MCF 10A (cell line): ENCODE results near the gene CLPTM1. TPM values are rescaled to one million over a fixed set of nuclear protein-coding genes. Genes with fewer than 3 reads are reported as not detected.

Experiments used
- BruUV-seq: library from RNA; stranded (reverse); fragments of 400-500 nt; replicated peaks from 2 replicates; lab custom pipeline; 2021; lab: Mats Ljungman, UMichigan
- CTCF ChIA-PET: fragments of 300-600 bp; sonication (Branson Sonifier 250); formaldehyde crosslinking; extraction: SDS; loops from one replicate; lab custom pipeline; 2021; ENCODE audit warnings: antibody characterized with exemption, inconsistent platforms; lab: Yijun Ruan, JAX
- POLR2A ChIA-PET: fragments of 300-600, 350-650 bp; sonication (Branson Sonifier 250); formaldehyde crosslinking; extraction: SDS; loops from one replicate; lab custom pipeline; 2020; ENCODE audit warnings: antibody characterized with exemption, inconsistent platforms; lab: Yijun Ruan, JAX
- DNase-seq: peaks from one replicate; pipeline ENCODE4 v3.0.0-alpha.2; 2018; ENCODE audit not compliant: unreplicated experiment
- H3K27ac Mint-ChIP-seq: one replicate; pipeline ENCODE4 v1.8.0; 2022; ENCODE audit warnings: mild to moderate bottlenecking, low read depth, mixed read lengths; ENCODE audit not compliant: unreplicated experiment
- H3K27me3 Mint-ChIP-seq: one replicate; pipeline ENCODE4 v1.8.0; 2022; ENCODE audit warnings: mixed read lengths; ENCODE audit not compliant: insufficient read depth, unreplicated experiment
- H3K36me3 Mint-ChIP-seq: one replicate; pipeline ENCODE4 v1.8.0; 2022; ENCODE audit warnings: mild to moderate bottlenecking, moderate library complexity, mixed read lengths; ENCODE audit not compliant: insufficient read depth, unreplicated experiment
- H3K4me1 Mint-ChIP-seq: one replicate; pipeline ENCODE4 v1.8.0; 2022; ENCODE audit warnings: mixed read lengths; ENCODE audit not compliant: insufficient read depth, unreplicated experiment
- H3K4me3 Mint-ChIP-seq: one replicate; pipeline ENCODE4 v1.8.0; 2022; ENCODE audit warnings: mild to moderate bottlenecking, moderate library complexity, mixed read lengths; ENCODE audit not compliant: unreplicated experiment
- H3K9me3 Mint-ChIP-seq: one replicate; pipeline ENCODE4 v1.8.0; 2022; ENCODE audit warnings: mixed read lengths; ENCODE audit not compliant: unreplicated experiment
- intact Hi-C: fragments of 100-400 bp; cut with micrococcal nuclease; formaldehyde crosslinking; loops from 2 replicates; pipeline ENCODE4 v1.14.1; 2022
- total RNA-seq: library from RNA; stranded (reverse); gene quantifications from 2 replicates; pipeline ENCODE4 v1.2.3, GENCODE V29; 2022
- TF ChIP-seq, protein P1 (sequence below): fragments of 200-600 bp; IDR thresholded peaks from one replicate; pipeline ENCODE4 v1.8.0; 2022; ENCODE audit warnings: antibody characterized with exemption, mild to moderate bottlenecking; ENCODE audit not compliant: unreplicated experiment

Gene CLPTM1
- total RNA-seq, 1 experiment from 2014 or later, result 101 TPM

DNA sequence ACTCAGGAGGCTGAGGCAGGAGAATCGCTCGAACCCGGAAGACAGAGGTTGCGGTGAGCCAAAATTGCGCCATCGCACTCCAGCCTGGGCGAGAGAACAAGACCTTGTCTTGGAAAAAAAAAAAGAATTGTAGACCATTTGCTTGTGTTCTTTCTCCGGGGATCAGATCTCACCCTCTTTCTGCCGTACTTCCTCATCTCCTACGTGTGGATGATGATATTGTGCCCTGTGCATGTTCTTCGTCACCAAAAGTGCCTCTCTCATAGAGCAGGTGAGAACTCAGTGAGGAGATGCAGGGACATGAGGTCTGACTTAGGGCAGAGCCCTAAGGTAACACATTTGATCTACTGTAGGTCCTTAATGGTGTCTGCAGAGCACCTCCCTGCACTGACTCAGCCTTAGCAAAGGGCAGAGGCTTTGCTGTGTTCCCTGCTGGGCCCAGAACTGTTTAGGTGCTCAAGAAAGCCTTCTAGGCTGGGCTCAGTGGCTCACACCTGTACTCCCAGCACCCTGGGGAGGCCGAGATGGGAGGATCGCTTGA, 8.1 kb upstream of the CLPTM1 start:
- CTCF ChIA-PET, result no interaction called here
- no peak for DNase-seq
- peaks cover 11% of the 10 kb centered on the region for H3K4me1 Mint-ChIP-seq
- BruUV-seq, result no TSS peak
- no peaks in the 10 kb centered on the region for H3K9me3 Mint-ChIP-seq
- POLR2A ChIA-PET, result no interaction called here
- H3K27me3 Mint-ChIP-seq, result no peaks in the 10 kb centered on the region
- H3K4me3 Mint-ChIP-seq, result no peak overlapping the region
- intact Hi-C loops, result no loop called here
- TF ChIP-seq, protein P1, sequence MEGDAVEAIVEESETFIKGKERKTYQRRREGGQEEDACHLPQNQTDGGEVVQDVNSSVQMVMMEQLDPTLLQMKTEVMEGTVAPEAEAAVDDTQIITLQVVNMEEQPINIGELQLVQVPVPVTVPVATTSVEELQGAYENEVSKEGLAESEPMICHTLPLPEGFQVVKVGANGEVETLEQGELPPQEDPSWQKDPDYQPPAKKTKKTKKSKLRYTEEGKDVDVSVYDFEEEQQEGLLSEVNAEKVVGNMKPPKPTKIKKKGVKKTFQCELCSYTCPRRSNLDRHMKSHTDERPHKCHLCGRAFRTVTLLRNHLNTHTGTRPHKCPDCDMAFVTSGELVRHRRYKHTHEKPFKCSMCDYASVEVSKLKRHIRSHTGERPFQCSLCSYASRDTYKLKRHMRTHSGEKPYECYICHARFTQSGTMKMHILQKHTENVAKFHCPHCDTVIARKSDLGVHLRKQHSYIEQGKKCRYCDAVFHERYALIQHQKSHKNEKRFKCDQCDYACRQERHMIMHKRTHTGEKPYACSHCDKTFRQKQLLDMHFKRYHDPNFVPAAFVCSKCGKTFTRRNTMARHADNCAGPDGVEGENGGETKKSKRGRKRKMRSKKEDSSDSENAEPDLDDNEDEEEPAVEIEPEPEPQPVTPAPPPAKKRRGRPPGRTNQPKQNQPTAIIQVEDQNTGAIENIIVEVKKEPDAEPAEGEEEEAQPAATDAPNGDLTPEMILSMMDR, result no peak
- no peak overlapping the region for H3K27ac Mint-ChIP-seq
- H3K36me3 Mint-ChIP-seq, result peaks cover 12% of the 10 kb centered on the region

DNA sequence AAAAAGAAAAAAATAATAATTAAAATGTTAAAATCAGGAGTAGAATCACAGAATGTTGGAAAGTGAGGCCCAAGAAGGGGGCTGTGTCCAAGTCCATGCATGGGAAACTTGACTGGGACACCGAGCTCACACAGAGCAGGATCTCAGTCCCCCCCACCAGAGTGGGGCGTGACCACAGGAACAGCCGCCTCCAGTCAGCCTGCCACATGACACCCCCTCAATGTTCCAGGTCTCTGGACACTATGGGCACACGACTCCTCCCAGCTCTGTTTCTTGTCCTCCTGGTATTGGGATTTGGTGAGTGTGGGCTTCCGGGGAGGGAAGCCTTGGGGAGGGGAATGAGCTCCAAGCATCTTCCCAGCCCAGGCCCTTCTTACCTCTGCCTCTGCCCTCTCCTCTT, 6.9 kb upstream of the CLPTM1 start:
- Mint-ChIP-seq H3K27ac (no peak overlapping the region), H3K27me3 (no peaks in the 10 kb centered on the region), H3K4me1 (peaks cover 6% of the 10 kb centered on the region), H3K36me3 (peaks cover 12% of the 10 kb centered on the region), H3K9me3 (no peaks in the 10 kb centered on the region), H3K4me3 (no peak overlapping the region)
- TF ChIP-seq, protein P1, result no peak
- no TSS peak for BruUV-seq
- ChIA-PET POLR2A (no interaction called here), CTCF (interaction anchor here (0.7 to 6.4 kb wide), 3 partner anchors 9 to 44 kb away, joined by 3 to 46 read pairs (median 4); no protein-coding TSS in a partner anchor)
- DNase-seq, result no peak
- intact Hi-C loops, result no loop called here

DNA sequence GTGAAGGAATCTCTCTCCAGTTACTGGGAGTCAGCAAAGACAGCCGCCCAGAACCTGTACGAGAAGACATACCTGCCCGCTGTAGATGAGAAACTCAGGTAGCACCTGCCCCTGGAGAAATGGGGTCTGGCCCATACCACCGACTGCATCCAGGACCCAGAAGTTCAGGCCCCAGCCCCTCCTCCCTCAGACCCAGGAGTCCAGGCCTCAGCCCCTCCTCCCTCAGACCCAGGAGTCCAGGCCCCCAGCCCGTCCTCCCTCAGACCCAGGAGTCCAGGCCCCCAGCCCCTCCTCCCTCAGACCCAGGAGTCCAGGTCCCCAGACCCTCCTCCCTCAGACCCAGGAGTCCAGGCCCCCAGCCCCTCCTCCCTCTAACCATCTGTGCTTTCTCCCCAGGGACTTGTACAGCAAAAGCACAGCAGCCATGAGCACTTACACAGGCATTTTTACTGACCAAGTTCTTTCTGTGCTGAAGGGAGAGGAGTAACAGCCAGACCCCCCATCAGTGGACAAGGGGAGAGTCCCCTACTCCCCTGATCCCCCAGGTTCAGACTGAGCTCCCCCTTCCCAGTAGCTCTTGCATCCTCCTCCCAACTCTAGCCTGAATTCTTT, 6.3 kb upstream of the CLPTM1 start:
- H3K27ac Mint-ChIP-seq, result peak overlapping the region; percentile 39
- H3K4me1 Mint-ChIP-seq, result peaks cover 9% of the 10 kb centered on the region
- intact Hi-C loops, result no loop called here
- no peak for DNase-seq
- TF ChIP-seq, protein P1, result no peak
- ChIA-PET POLR2A (no interaction called here), CTCF (interaction anchor here (0.6 to 6.4 kb wide), 4 partner anchors 9 to 240 kb away, joined by 3 to 46 read pairs (median 4); no protein-coding TSS in a partner anchor)
- H3K27me3 Mint-ChIP-seq, result no peaks in the 10 kb centered on the region
- BruUV-seq, result no TSS peak
- H3K36me3 Mint-ChIP-seq, result peaks cover 12% of the 10 kb centered on the region
- no peak overlapping the region for H3K4me3 Mint-ChIP-seq
- H3K9me3 Mint-ChIP-seq, result no peaks in the 10 kb centered on the region

DNA sequence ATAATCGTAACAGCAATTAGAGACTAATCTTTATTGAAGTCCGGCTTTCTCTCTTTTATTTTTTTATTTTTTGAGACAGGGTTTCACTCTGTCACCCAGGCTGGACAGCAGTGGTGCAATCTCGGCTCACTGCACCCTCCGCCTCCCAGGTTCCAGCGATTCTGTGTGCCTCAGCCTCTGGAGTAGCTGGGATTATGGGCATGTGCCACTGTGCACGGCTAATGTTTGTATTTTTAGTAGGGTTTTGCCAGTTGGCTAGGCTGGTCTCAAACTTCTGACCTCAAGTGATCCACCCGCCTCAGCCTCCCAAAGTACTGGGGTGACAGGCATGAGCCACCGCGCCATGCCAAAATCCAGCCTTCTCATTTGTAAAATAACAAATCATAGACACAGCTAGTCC, 5.6 kb upstream of the CLPTM1 start:
- no TSS peak for BruUV-seq
- Mint-ChIP-seq H3K27me3 (no peaks in the 10 kb centered on the region), H3K27ac (peak overlapping the region; percentile 39), H3K4me3 (no peak overlapping the region), H3K9me3 (no peaks in the 10 kb centered on the region), H3K36me3 (peaks cover 12% of the 10 kb centered on the region), H3K4me1 (peaks cover 6% of the 10 kb centered on the region)
- TF ChIP-seq, protein P1, result no peak
- no peak for DNase-seq
- intact Hi-C loops, result no loop called here
- POLR2A ChIA-PET, result no interaction called here
- CTCF ChIA-PET, result interaction anchor here (1.3 to 6.4 kb wide), 2 partner anchors 38 to 46 kb away, joined by 4 to 46 read pairs; no protein-coding TSS in a partner anchor
